COLO668 (cell line): ENCODE data around the gene FAM210B.
"Not testable (repeated sequence)": the region's sequence is repeated elsewhere in the genome, so short reads cannot be mapped to it uniquely, and the experiment has no call there.

Source experiments
- DNase-seq: peaks from one replicate; lab custom pipeline; 2025; ENCODE audit not compliant: unreplicated experiment; lab: John Stamatoyannopoulos, UW

The FAM210B gene

GRCh38 chr20:56358600-56359211 is at the start of gene FAM210B:
TSS of gene FAM210B (plus strand) at chr20:56358974. CDS start at chr20:56359006, 32 bp downstream.
- DNase-seq = peak; percentile 91

- DNase-seq = no peak
These were observed 42.7 kb upstream of the FAM210B start for GRCh38 chr20:56316051-56316450.

GRCh38 chr20:56316483-56316882 is 42.3 kb upstream of the FAM210B start:
- no peak for DNase-seq

- no peak for DNase-seq
These were observed 36.1 kb upstream of the FAM210B start for GRCh38 chr20:56322681-56323080.

GRCh38 chr20:56323206-56323605 is 35.6 kb upstream of the FAM210B start:
- DNase-seq = no peak

- no peak for DNase-seq
These were observed 35.1 kb upstream of the FAM210B start for GRCh38 chr20:56323656-56324055.

GRCh38 chr20:56324806-56325205 is 34.0 kb upstream of the FAM210B start:
- no peak for DNase-seq

GRCh38 chr20:56328861-56329260 is 29.9 kb upstream of the FAM210B start:
- no peak for DNase-seq

- not testable (repeated sequence) for DNase-seq
These were observed 22.1 kb upstream of the FAM210B start for GRCh38 chr20:56336709-56337108.

- no peak for DNase-seq
These were observed 16.0 kb upstream of the FAM210B start for GRCh38 chr20:56342783-56343182.

- DNase-seq = peak; percentile 5
These were observed 14.9 kb upstream of the FAM210B start for GRCh38 chr20:56343861-56344381.

- DNase-seq = no peak
These were observed 12.9 kb upstream of the FAM210B start for GRCh38 chr20:56345911-56346310.

GRCh38 chr20:56347628-56348304 is 11.0 kb upstream of the FAM210B start:
- no peak for DNase-seq

- no peak for DNase-seq
These were observed 10.5 kb upstream of the FAM210B start for GRCh38 chr20:56348305-56348693.

- DNase-seq = no peak
These were observed 10.0 kb upstream of the FAM210B start for GRCh38 chr20:56348746-56349145.

GRCh38 chr20:56350842-56351241 is 7.9 kb upstream of the FAM210B start:
- no peak for DNase-seq

GRCh38 chr20:56352345-56353055 is 6.3 kb upstream of the FAM210B start:
- DNase-seq = no peak

GRCh38 chr20:56353356-56353755 is 5.4 kb upstream of the FAM210B start:
- no peak for DNase-seq

- no peak for DNase-seq
These were observed 704 bp upstream of the FAM210B start for GRCh38 chr20:56358070-56358469.

GRCh38 chr20:56359212-56360132 is 698 bp downstream of the FAM210B start:
- peak; percentile 36 for DNase-seq
